Prostate gland (tissue), 2 donors: ENCODE measurements around the gene RFNG. TPM values are rescaled to one million over a fixed set of nuclear protein-coding genes. Genes with fewer than 3 reads are reported as not detected.

Experiments used
- DNase-seq: peaks from one replicate; pipeline ENCODE4 v3.0.0-alpha.2; 2019; ENCODE audit warnings: low spot score
- H3K27ac ChIP-seq, 2 donors: fragments of 200-600 bp; sonication (generic); 2 replicates each; pipeline ENCODE4 v1.5.1; 2017 to 2019
- H3K27me3 ChIP-seq: fragments of 200-600 bp; sonication (generic); replicated peaks from 2 replicates; pipeline ENCODE4 v1.5.1; 2019; ENCODE audit not compliant: insufficient read depth
- H3K36me3 ChIP-seq, 2 donors: fragments of 200-600 bp; sonication (generic); 1 replicate in 1 of 2; 2 replicates in 1 of 2; pipeline versions ENCODE4 v1.5.1 to v1.8.1; 2017 to 2019
- H3K4me1 ChIP-seq: fragments of 200-600 bp; sonication (generic); replicated peaks from 2 replicates; pipeline ENCODE4 v1.5.1; 2019
- H3K4me3 ChIP-seq, 2 donors: fragments of 200-600 bp; sonication (generic); 2 replicates each; pipeline ENCODE4 v1.5.1; 2017 to 2019
- H3K9me3 ChIP-seq: fragments of 200-600 bp; sonication (generic); 2 replicates; pipeline ENCODE4 v1.5.1; 2017
- CTCF ChIP-seq, 4 experiments: fragments of 200-600 bp in 2 of 4; fragments of 450-650 bp in 2 of 4; sonication (generic) in 2 of 4; IDR thresholded peaks; 1 replicate in 3 of 4; 2 replicates in 1 of 4; pipeline ENCODE4 v1.5.1; 2016 to 2019; ENCODE audit warnings: antibody characterized with exemption in 4 of 4, mild to moderate bottlenecking in 2 of 4, moderate library complexity in 2 of 4
- POLR2A ChIP-seq: fragments of 450-650 bp; IDR thresholded peaks from one replicate; pipeline ENCODE4 v1.6.1; 2016; ENCODE audit warnings: antibody characterized with exemption, mild to moderate bottlenecking
- POLR2AphosphoS5 ChIP-seq: sonication (generic); formaldehyde crosslinking; IDR thresholded peaks from one replicate; pipeline ENCODE4 v1.6.1; 2017; ENCODE audit warnings: antibody characterized with exemption
- WGBS: methylation state at CpG from one replicate; pipeline ENCODE4 v1.1.5; 2018; 5-methylcytosine and 5-hydroxymethylcytosine counted together
- intact Hi-C: fragments of 100-400 bp; cut with DNase I; formaldehyde crosslinking; loops from one replicate; pipeline ENCODE4 v1.14.2; 2022
- total RNA-seq, 2 donors: library from RNA; depleted of rRNA; stranded (reverse); fragments of >200 nt; gene quantifications; one replicate each; pipeline ENCODE4 v1.1.0, GENCODE V29; 2016

RFNG gene
- total RNA-seq, 2 donors from 2014 or later: 48.8 to 92.7 TPM

- peaks cover 20 to 29% of the 10 kb centered on the region in 2 donors for H3K36me3 ChIP-seq
- 93% methylated on average over 27 of the region's 28 CpGs for WGBS
- no peak overlapping the region for H3K4me3 ChIP-seq
- intact Hi-C loops: no loop called here
- DNase-seq: no peak
- H3K27ac ChIP-seq: no peak overlapping the region
- no peaks in the 10 kb centered on the region for H3K9me3 ChIP-seq
- no peaks in the 10 kb centered on the region for H3K27me3 ChIP-seq
- TF ChIP-seq POLR2A (no peak), CTCF (IDR thresholded peaks at IDR 0.05) (no peak), POLR2AphosphoS5 (no peak)
- peaks cover 19% of the 10 kb centered on the region for H3K4me1 ChIP-seq
Observed at GRCh38 chr17:82053556-82054263, 2.1 kb upstream of the RFNG start.

GRCh38 chr17:82053130-82053529, 1.5 kb upstream of the RFNG start:
- Histone ChIP-seq H3K9me3 (no peaks in the 10 kb centered on the region), H3K36me3 (peaks cover 20 to 30% of the 10 kb centered on the region in 2 donors), H3K4me1 (peaks cover 19% of the 10 kb centered on the region), H3K27me3 (no peaks in the 10 kb centered on the region), H3K4me3 (peak overlapping the region in 1 of 2 donors; percentile 75), H3K27ac (peak overlapping the region in 1 of 2 donors; percentile 68)
- intact Hi-C loops: no loop called here
- no peak for DNase-seq
- TF ChIP-seq POLR2AphosphoS5: no peak
- TF ChIP-seq POLR2A: no peak
- no peak for TF ChIP-seq CTCF (IDR thresholded peaks at IDR 0.05)
- WGBS: 86% methylated on average over 16 of the region's 19 CpGs

- Histone ChIP-seq H3K9me3 (no peaks in the 10 kb centered on the region), H3K4me3 (peak overlapping the region; percentile 71 to 75), H3K36me3 (peaks cover 20 to 35% of the 10 kb centered on the region in 2 donors), H3K27me3 (no peaks in the 10 kb centered on the region), H3K4me1 (peaks cover 19% of the 10 kb centered on the region), H3K27ac (peak overlapping the region in 1 of 2 donors; percentile 68)
- no peak for DNase-seq
- no peak for TF ChIP-seq CTCF (IDR thresholded peaks at IDR 0.05)
- TF ChIP-seq POLR2AphosphoS5: no peak
- no peak for TF ChIP-seq POLR2A
- WGBS: 27% methylated on average over 19 of the region's 19 CpGs
- intact Hi-C loops: no loop called here
Observed at GRCh38 chr17:82052638-82053059, 1.0 kb upstream of the RFNG start.

GRCh38 chr17:82050761-82051641, 610 bp downstream of the RFNG start:
- intact Hi-C loops: no loop called here
- 12% methylated on average over 54 of the region's 79 CpGs for WGBS
- Histone ChIP-seq H3K4me3 (peak overlapping the region; percentile 71 to 75), H3K36me3 (peaks cover 13 to 29% of the 10 kb centered on the region in 2 donors), H3K27ac (peak overlapping the region; percentile 45 to 68), H3K4me1 (peaks cover 19% of the 10 kb centered on the region), H3K27me3 (no peaks in the 10 kb centered on the region), H3K9me3 (no peaks in the 10 kb centered on the region)
- no peak for DNase-seq
- TF ChIP-seq POLR2A (no peak), CTCF (IDR thresholded peaks at IDR 0.05) (no peak), POLR2AphosphoS5 (no peak)
